ENCODE results near the gene STARD13.

GRCh38 chr13:33277946-33278345, 7.6 kb downstream of the STARD13 start:
- TF ChIP-seq CTCF (IDR thresholded peaks at IDR 0.05) (no peak), POLR2A (IDR thresholded peaks at IDR 0.05) (no peak)
